Lower leg skin (tissue), 4 donors: ENCODE measurements around the gene MRPL16. TPM values are rescaled to one million over a fixed set of nuclear protein-coding genes. Genes with fewer than 3 reads are reported as not detected.
"Not testable (repeated sequence)": the region's sequence is repeated elsewhere in the genome, so short reads cannot be mapped to it uniquely, and the experiment has no call there.

Experiments
- DNase-seq, 2 donors: peaks; one replicate each; pipeline ENCODE4 v3.0.0-alpha.2; 2019; ENCODE audit warnings: low spot score in 2 of 2
- H3K4me3 ChIP-seq: fragments of 200-600 bp; sonication (generic); 2 replicates; pipeline ENCODE4 v1.5.1; 2017; ENCODE audit warnings: mild to moderate bottlenecking, low read depth; ENCODE audit not compliant: poor library complexity, severe bottlenecking
- CTCF ChIP-seq, 3 donors: fragments of 450-650 bp; IDR thresholded peaks; one replicate each; pipeline ENCODE4 v1.5.1; 2016; ENCODE audit warnings: antibody characterized with exemption in 3 of 3, mild to moderate bottlenecking in 3 of 3, moderate library complexity in 2 of 3
- POLR2A ChIP-seq, 2 donors: fragments of 450-650 bp; IDR thresholded peaks; one replicate each; pipeline ENCODE4 v1.6.1; 2016 to 2017; ENCODE audit warnings: antibody characterized with exemption in 2 of 2, mild to moderate bottlenecking in 1 of 2, moderate library complexity in 1 of 2
- WGBS, 2 donors: methylation state at CpG; one replicate each; pipeline ENCODE4 v1.1.5; 2018; 5-methylcytosine and 5-hydroxymethylcytosine counted together
- intact Hi-C: fragments of 100-400 bp; cut with DNase I; formaldehyde crosslinking; loops from one replicate; pipeline ENCODE4 v1.15.0; 2023; ENCODE audit warnings: low total_unique reads
- total RNA-seq, 4 donors: library from RNA; depleted of rRNA; stranded (reverse); fragments of >200 nt; gene quantifications; one replicate each; pipeline ENCODE4 v1.1.0, GENCODE V29; 2016

MRPL16 gene
- total RNA-seq, 4 donors from 2014 or later, result 21.4 to 35.6 (median 28.8) TPM

GRCh38 chr11:59849129-59849528 is 38.6 kb upstream of the MRPL16 start:
- intact Hi-C loops, result no loop called here
- H3K4me3 ChIP-seq, result no peak overlapping the region
- no peak for DNase-seq
- WGBS, 2 donors, result 12 to 18% methylated on average over 2 of the region's 2 CpGs
- TF ChIP-seq CTCF (IDR thresholded peaks at IDR 0.05), result no peak
- TF ChIP-seq POLR2A (IDR thresholded peaks at IDR 0.05), result no peak

GRCh38 chr11:59848439-59848838 is 37.9 kb upstream of the MRPL16 start:
- whole genome bisulfite sequencing, 2 donors, result 92 to 94% methylated on average over 6 of the region's 6 CpGs
- intact Hi-C loops, H3K4me3 ChIP-seq, DNase-seq: not testable (repeated sequence)

DNA sequence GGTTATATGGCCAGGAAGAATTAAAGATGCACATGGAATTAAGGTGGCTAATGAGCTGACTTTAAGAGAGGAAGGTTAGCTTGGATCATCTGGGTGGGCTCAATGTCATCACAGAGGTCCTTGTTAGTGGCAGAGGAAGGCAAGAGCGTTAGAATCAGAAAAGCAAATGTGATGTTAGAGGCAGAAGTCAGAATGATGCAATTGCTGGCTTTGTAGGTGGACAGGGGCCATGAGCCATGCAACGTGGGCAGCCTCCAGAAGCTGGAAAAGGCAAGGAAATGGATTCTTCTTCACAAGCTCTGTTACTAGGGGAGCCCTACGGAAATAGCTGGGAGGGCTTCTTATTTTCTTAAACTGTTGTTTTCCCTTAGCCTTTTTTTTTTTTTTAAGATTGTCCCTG is 37.0 kb upstream of the MRPL16 start:
- intact Hi-C loops, result no loop called here
- DNase-seq, result no peak
- TF ChIP-seq POLR2A (IDR thresholded peaks at IDR 0.05) (no peak), CTCF (IDR thresholded peaks at IDR 0.05) (no peak)
- no peak overlapping the region for H3K4me3 ChIP-seq
- WGBS, 2 donors, result 71 to 80% methylated on average over 3 of the region's 3 CpGs

- no peak for TF ChIP-seq CTCF (IDR thresholded peaks at IDR 0.05)
- TF ChIP-seq POLR2A (IDR thresholded peaks at IDR 0.05), result no peak
These were observed 36.0 kb upstream of the MRPL16 start for GRCh38 chr11:59846556-59846955.

GRCh38 chr11:59845399-59845798 is 34.8 kb upstream of the MRPL16 start, which contains the start of gene CBLIF:
Gene CBLIF, minus strand, starts transcription at chr11:59845499. Its CDS starts 46 bp downstream, at chr11:59845453.
- H3K4me3 ChIP-seq, result no peak within 1 kb of the TSS
- whole genome bisulfite sequencing, 2 donors, result 80 to 81% methylated on average over 4 of the region's 4 CpGs
- intact Hi-C loops, result no loop called here
- no peak for DNase-seq
- TF ChIP-seq CTCF (IDR thresholded peaks at IDR 0.05) (no peak), POLR2A (IDR thresholded peaks at IDR 0.05) (no peak)

More at GRCh38 chr11:59846556-59846955, 36.0 kb upstream of the MRPL16 start:
- no peak overlapping the region for H3K4me3 ChIP-seq
- DNase-seq, result no peak
- intact Hi-C loops, result no loop called here
- WGBS, 2 donors, result 51 to 56% methylated on average over 5 of the region's 5 CpGs

DNA sequence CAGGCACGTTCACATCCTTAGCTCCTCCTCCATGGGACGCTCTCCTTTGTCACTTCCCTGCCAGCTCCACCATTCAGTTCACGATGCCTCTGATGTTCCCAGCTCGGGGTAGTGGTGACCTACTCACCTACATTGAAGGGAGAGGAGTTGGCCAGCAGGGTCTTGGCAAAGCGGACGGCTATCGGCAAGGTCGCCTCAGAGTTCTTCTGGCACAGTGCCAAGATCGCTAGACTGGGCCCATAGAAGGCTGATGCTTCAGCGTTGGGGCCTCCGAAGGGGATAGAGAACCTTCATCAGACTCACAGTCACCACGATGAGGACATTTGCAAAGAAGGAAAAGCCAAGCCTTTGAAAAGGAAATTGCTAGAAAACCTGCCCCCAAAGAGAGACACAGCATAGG is 31.7 kb upstream of the MRPL16 start:
- 79 to 81% methylated on average over 12 of the region's 12 CpGs for WGBS, 2 donors
- no peak overlapping the region for H3K4me3 ChIP-seq
- TF ChIP-seq CTCF (IDR thresholded peaks at IDR 0.05) (no peak), POLR2A (IDR thresholded peaks at IDR 0.05) (no peak)
- intact Hi-C loops, result no loop called here
- no peak for DNase-seq
